T-helper 1 cell (primary cell): ENCODE measurements around the gene FAIM2.

Experiments
- DNase-seq, 5 donors: peaks; one replicate each; pipeline ENCODE4 v3.0.0-alpha.2; 2012 to 2020
- total RNA-seq, 4 donors: gene quantifications; one replicate each; lab custom pipeline; 2026; lab: John Stamatoyannopoulos, UW

FAIM2 gene
- 0 to 0.54 (median 0.27) reads per million in 4 donors for total RNA-seq

- peak in 3 of 5 donors; percentile 16 to 53 (median 18) for DNase-seq
Measured at GRCh38 chr12:49903700-49904423, at the start of gene FAIM2. Gene FAIM2, minus strand, starts transcription at chr12:49903900. Its CDS starts 108 bp downstream, at chr12:49903792.

GRCh38 chr12:49953151-49953550 is 49.5 kb upstream of the FAIM2 start:
- no peak for DNase-seq

GRCh38 chr12:49952391-49953055 is 48.8 kb upstream of the FAIM2 start:
- DNase-seq, result no peak

GRCh38 chr12:49951411-49952240 is 47.9 kb upstream of the FAIM2 start:
- no peak for DNase-seq

- no peak for DNase-seq
Measured at GRCh38 chr12:49950273-49951251, 46.9 kb upstream of the FAIM2 start, which contains the start of gene AQP2. Gene AQP2, plus strand, starts transcription at chr12:49950737. Its CDS starts 94 bp downstream, at chr12:49950831.

- no peak for DNase-seq
Measured at GRCh38 chr12:49949866-49950265, 46.2 kb upstream of the FAIM2 start.

- no peak for DNase-seq
Measured at GRCh38 chr12:49948866-49949845, 45.5 kb upstream of the FAIM2 start.

- DNase-seq, result no peak
Measured at GRCh38 chr12:49947593-49948226, 44.0 kb upstream of the FAIM2 start.

- no peak for DNase-seq
Measured at GRCh38 chr12:49946497-49946896, 42.8 kb upstream of the FAIM2 start.

GRCh38 chr12:49946086-49946485 is 42.4 kb upstream of the FAIM2 start:
- DNase-seq, result no peak

GRCh38 chr12:49945394-49946080 is 41.8 kb upstream of the FAIM2 start:
- peak; percentile 51 to 89 (median 66) for DNase-seq

GRCh38 chr12:49944718-49945117 is 41.0 kb upstream of the FAIM2 start:
- DNase-seq, result no peak

GRCh38 chr12:49944046-49944445 is 40.3 kb upstream of the FAIM2 start:
- no peak for DNase-seq

- no peak for DNase-seq
Measured at GRCh38 chr12:49943625-49943960, 39.9 kb upstream of the FAIM2 start.

- DNase-seq, result peak in 1 of 5 donors; percentile 58
Measured at GRCh38 chr12:49942921-49943624, 39.4 kb upstream of the FAIM2 start.

- DNase-seq, result no peak
Measured at GRCh38 chr12:49942512-49942893, 38.8 kb upstream of the FAIM2 start.

- DNase-seq, result no peak
Measured at GRCh38 chr12:49941556-49942511, 38.1 kb upstream of the FAIM2 start.

GRCh38 chr12:49939707-49940106 is 36.0 kb upstream of the FAIM2 start:
- DNase-seq, result no peak
